Body of pancreas (tissue), 4 donors: ENCODE data around the gene GNG5.

Experiments used
- CTCF ChIP-seq, 7 experiments: fragments of 450-650 bp in 4 of 7; fragments of 200-600 bp in 3 of 7; sonication (generic) in 3 of 7; IDR thresholded peaks; one replicate each; pipeline ENCODE4 v1.5.1; 2016 to 2019; ENCODE audit warnings: antibody characterized with exemption in 7 of 7
- POLR2A ChIP-seq, 3 donors: fragments of 450-650 bp; IDR thresholded peaks; one replicate each; pipeline ENCODE4 v1.6.1; 2016; ENCODE audit warnings: antibody characterized with exemption in 3 of 3, mild to moderate bottlenecking in 2 of 3

DNA sequence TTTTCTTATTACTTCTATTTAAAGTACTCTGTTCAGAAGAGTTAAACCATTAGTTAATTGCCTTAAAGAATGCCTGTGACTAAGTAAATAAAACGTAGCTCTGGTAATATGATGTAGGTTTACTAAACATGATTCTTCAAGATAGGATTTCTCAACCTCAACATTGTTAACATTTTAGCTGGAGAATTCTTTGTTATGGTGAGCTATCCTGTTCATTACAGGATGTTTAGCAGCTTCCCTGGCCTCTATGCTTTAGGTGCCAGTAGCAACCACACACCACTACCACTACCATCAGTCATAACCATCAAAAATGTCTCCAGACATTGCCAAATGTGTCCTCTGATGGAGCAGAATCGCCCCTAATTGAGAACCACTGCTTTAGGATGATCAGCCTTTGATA is 16.6 kb downstream of the GNG5 start:
- TF ChIP-seq CTCF (IDR thresholded peaks at IDR 0.05) (no peak), POLR2A (IDR thresholded peaks at IDR 0.05) (no peak)
